ENCODE data around the gene CGB2.
A peak's percentile ranks its signal among the peaks of the same experiment; 100 is the strongest.

GRCh38 chr19:49073514-49074378, 42.1 kb downstream of the CGB2 start:
- TF ChIP-seq POLR2A (IDR thresholded peaks at IDR 0.05) (no peak), CTCF (IDR thresholded peaks at IDR 0.05 in 8 of 11, conservative IDR thresholded peaks at IDR 0.05 in 3 of 11) (peak in 1 of 11 experiments; percentile 14), POLR2AphosphoS5 (IDR thresholded peaks at IDR 0.05) (no peak)
